CD4-positive, alpha-beta T cell treated with Interleukin-10 for 1 hour (primary cell): ENCODE measurements around the gene CILP.
"Not testable (repeated sequence)": the region's sequence is repeated elsewhere in the genome, so short reads cannot be mapped to it uniquely, and the experiment has no call there.

Experiments
- DNase-seq: peaks from one replicate; pipeline ENCODE4 v3.0.0-alpha.2; 2020

Gene CILP

GRCh38 chr15:65194826-65195547, 16.3 kb downstream of the CILP start:
- DNase-seq = no peak

DNA sequence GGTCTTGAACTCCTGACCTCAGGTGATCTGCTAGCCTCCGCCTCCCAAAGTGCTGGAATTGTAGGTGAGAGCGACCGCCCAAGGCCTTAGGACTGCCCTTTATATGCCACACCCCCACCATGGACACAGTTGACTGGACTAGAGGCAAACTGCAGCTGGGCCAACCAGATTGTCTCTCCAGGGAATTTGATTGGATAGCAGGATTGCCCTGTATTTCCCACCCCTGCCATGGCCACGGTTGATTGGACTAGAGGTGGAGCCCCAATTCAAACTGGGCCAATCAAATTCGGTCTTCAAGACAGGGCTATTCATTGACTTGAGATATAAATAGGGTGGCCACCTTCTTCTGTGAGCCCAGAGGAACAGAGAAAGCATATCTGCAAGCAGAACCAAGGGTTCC, 19.3 kb downstream of the CILP start:
- no peak for DNase-seq

GRCh38 chr15:65189102-65189740, 22.1 kb downstream of the CILP start:
- peak; percentile 37 for DNase-seq

GRCh38 chr15:65188472-65188871, 22.8 kb downstream of the CILP start:
- not testable (repeated sequence) for DNase-seq

DNA sequence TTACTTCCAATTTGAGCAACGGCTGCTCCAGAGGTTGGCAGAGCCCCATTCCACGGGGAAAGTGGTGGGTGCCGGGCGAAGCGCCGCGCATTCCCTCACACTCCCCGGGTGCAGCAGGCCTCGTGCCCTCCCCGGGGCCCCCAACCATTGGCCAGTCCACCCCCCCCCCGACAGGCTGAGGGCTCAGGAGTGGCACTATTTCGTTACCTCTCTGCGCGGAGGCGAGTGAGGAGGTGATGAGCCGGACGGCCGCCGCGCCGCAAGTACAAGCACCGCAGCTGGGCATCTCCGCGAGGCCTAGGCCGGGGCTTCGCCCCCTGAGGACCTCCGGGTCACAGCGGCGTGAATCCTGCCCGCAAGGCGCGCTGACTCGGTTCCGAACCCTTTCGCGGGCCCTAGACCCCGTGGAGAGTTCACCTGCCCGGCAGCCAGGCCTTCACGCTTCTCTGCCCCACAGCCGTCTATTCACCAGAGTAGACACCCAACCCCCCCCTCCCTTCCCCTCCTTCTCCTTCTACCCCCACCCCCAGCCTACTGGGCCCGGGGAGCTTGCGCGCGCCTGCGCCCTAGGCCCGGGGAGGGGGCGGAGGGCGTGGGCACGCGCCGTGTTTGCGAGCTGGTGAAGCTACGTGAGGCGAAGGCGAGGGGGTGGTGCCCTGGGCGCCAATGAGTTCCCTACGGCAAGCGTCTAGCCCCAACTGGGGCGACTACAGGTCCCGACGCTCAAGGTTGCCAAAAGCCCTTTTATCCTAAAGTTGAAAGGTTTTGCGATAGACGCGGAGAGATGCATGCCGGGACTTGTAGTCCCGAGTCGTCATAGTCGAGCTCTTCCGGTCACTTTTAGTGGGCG, 26.2 kb downstream of the CILP start, which contains the start of gene CLPX:
Gene CLPX, minus strand, starts transcription at position 475 of the 850 bp plus-strand sequence. Its CDS starts 189 bp downstream, at position 286.
- DNase-seq = peak; percentile 94

- peak; percentile 31 for DNase-seq
These were observed 26.9 kb downstream of the CILP start for GRCh38 chr15:65184305-65184867.

DNA sequence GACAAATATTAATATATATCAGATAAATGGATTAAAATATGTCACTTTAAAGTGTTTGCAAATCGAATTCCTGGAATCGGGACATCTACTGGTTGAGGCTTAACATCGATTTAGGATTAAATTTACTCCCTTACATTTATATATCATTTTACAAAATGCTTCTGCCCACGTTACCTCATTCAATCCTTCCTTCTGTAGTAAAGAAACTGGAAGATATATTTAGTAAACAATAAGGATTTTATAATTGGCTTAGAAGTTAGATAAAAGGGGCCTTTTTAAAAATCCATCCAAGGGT, 27.5 kb downstream of the CILP start:
- no peak for DNase-seq

DNA sequence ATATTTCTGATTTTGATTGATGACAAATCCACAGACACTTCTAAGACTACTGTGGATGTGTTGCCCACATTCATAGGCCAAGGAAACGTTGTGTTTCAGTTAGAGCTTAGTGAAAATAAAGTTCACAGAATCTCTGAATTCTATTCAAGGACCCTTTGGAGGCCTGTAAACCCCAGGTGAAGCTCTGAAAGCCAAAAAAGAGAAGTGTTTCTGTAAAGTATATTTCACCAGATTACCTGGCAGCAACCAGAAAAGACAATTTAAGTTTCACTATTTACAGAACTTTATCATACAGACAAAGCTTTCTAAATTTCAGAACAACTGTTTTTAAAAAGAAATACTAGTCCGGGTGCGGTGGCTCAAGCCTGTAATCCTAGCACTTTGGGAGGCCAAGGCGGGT, 28.7 kb downstream of the CILP start:
- DNase-seq = no peak

- DNase-seq = not testable (repeated sequence)
These were observed 29.5 kb downstream of the CILP start for GRCh38 chr15:65181582-65182353.

DNA sequence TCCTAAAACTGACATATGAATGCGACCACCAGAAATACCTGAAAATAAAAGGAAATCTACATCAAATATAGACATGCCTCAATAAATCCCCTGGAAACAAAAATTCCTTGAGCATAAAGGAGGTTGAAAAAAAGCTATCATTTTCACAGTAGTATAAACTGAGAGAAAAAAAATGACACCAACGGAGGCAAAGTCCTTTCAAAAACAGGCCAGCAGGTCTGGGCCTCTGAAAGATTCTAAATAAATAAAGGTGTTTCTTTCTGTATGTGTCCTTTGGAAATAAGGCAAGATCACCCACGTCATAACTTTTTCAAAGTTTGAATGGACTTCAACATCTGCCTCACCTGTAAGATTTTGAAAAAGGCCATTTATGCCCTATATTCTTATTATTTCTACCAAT, 31.1 kb downstream of the CILP start:
- no peak for DNase-seq

DNA sequence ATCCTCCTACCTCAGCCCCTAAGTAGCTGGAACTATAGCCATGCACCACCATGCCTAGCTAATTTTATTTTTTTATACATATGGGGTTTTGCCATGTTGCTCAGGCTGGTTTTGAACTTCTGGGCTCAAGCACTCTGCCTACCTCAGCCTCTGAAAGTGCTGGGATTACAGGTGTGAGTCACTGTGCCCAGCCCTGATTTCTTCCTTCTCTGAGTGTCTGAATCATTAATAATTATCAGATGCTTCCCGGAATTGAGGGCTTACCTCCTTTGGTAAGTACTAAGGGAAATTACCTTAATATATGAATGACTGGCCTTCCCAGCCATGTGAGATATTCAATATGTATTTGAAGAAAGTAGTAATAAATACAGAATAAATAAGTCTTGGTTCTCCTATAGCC, 33.4 kb downstream of the CILP start:
- no peak for DNase-seq

GRCh38 chr15:65176056-65176455, 35.2 kb downstream of the CILP start:
- no peak for DNase-seq

GRCh38 chr15:65175511-65175910, 35.8 kb downstream of the CILP start:
- no peak for DNase-seq

- no peak for DNase-seq
These were observed 36.8 kb downstream of the CILP start for GRCh38 chr15:65174509-65174908.

DNA sequence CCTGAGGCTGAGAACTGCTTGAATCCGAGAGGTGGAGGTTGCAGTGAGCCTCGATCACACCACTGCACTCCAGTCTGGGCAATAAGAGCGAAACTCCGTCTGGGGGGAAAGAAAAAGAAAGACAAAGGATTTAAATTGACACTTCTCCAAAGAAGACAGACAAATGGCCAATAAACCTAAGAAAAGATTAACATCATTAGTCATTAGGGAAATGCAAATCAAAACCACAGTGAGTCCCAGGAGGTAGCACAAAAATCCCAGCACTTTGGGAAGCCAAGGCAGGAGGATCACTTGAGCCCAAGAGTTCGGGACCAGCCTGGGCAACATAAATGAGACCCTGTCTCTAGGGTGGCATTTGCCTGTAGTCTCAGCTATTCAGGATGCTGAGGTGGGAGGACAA, 38.7 kb downstream of the CILP start:
- DNase-seq = no peak

DNA sequence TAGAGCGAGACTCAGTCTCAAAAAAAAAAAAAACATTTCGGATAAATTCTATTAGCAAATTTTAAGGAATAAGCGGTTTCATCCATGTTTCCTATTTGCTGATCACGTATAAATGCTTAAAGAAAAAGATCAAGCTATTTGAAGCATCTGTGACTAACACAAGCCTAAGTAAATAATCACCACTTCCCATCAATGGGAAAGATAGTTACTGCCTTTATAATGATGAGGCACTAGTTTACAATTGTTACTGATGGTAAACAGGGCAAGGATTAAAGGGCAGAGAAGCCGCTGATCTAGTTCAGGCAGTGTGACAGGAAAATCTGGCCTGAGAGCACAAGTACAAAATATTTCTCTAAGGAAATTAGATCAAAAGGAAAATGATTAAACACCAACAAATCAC, 39.8 kb downstream of the CILP start:
- no peak for DNase-seq

GRCh38 chr15:65165875-65166274, 45.4 kb downstream of the CILP start:
- no peak for DNase-seq

DNA sequence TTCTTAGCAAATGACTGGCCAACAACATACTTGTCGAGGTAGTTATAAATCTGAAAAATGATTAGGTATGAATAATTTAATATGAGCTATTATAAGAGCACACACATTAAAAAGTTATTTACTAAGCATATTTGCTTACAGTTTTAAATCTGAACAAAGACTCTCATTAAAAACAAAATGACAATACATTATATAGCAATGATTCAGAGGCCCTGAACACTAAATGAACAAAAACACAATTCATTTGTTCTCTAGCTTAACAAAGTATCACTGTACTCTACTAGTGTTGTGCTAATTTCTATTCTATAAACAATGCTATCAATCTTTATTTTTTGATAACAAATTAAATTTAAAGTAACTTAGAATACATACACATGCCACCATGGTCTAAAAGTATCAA, 47.1 kb downstream of the CILP start:
- DNase-seq = no peak

DNA sequence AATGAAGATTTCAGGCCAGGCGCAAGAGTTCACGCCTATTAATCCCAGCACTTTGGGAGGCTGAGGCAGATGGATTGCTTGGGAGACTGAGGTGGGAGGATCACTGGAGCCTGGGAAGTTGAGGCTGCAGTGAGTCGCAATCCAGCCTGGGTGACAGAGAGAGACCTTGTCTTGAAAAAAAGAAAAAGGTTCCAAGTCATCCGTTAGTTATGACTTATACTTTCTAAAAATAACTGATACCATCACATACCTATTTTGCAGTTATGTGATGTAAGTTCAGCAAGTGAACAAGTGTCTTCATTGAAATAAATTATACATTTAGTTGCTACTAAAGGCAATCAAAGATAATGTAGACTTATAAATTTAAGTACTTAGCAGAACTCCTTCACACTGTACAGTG, 48.2 kb downstream of the CILP start:
- DNase-seq = no peak

DNA sequence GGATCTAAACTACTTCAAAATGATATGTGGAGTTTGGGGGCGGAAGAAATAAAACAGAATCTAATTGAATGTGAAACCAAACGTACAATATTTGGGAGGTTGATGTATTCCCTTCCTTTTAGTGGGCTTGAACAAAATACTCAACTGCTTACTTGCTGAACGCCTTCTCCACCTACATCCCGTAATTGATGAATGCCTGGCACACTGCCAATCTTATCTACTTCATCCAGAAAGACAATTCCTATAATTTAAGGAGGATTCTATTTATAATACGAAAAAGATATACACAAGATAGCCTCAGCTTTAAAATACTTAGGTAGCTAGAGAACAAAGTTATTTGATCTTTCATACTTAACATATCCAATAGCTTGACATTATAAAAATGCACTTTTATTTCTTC, 54.6 kb downstream of the CILP start:
- no peak for DNase-seq

- DNase-seq = no peak
These were observed 56.6 kb downstream of the CILP start for GRCh38 chr15:65154720-65155119.

DNA sequence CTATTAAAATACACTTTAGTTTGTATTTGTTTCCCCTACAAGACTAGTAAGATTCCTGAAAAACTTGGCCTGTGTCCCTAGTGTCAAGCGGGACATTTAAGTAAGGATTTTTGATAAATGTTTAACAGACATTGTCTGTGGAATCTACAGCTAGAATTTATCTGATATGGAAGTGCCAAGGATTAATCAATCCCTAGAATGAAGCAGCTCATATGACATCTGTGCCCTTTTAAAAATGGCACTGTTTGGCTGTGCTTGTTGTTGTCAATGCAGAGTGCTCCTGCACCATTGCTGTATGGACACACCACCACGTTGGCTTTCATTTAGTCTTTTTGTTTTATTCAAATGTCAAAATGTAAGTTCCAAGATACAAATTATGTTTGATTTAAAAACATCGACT, 63.4 kb downstream of the CILP start:
- no peak for DNase-seq

DNA sequence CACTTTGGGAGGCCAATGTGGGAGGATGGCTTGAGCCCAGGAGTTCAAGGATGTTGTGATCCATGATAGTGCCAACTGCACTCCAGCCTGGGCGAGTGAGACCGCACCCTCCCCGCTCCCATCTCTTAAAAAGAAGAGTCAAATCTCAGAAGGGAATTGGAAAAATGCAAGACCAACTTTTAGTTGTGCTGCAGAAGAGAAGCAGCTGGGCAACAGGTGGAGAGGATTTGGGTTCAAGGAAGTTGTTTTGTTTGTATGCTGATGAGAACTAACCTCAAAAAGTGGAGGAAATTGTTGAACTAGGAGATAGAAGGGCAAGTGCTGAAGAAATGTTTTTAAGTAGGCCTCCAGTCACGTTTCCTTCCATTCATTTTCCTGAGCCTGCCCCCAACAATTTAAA, 64.8 kb downstream of the CILP start:
- no peak for DNase-seq
